ENCODE data around the gene FBRSL1.

- TF ChIP-seq CTCF (IDR thresholded peaks at IDR 0.05) = no peak
- no peak for TF ChIP-seq EP300 (IDR thresholded peaks at IDR 0.05)
Observed at GRCh38 chr12:132505852-132506219, 15.9 kb downstream of the FBRSL1 start.

Data from ovary (tissue), 3 donors.